ENCODE data around the gene CLEC20A.
"Not testable (repeated sequence)": the region's sequence is repeated elsewhere in the genome, so short reads cannot be mapped to it uniquely, and the experiment has no call there.

The CLEC20A gene

DNA sequence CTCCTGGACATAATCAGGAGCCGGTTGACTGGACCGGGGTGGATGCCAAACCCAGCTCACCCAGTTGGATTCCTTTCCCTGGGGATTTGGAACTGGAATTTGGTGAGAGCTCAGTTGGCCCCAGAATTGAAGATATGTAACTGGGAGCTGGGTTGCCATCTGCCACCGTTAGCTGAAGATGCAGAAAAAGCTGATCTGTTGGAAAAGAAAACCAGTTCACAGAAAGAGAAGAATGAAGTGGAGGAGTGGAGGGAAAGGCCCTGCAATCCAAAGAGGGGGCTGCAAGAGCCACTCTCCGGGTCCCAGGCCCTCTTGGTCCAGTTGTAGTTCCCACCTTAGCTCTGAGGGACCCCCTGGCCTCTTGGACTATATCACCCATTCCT, 32.2 kb upstream of the CLEC20A start:
- DNase-seq, result no peak

DNA sequence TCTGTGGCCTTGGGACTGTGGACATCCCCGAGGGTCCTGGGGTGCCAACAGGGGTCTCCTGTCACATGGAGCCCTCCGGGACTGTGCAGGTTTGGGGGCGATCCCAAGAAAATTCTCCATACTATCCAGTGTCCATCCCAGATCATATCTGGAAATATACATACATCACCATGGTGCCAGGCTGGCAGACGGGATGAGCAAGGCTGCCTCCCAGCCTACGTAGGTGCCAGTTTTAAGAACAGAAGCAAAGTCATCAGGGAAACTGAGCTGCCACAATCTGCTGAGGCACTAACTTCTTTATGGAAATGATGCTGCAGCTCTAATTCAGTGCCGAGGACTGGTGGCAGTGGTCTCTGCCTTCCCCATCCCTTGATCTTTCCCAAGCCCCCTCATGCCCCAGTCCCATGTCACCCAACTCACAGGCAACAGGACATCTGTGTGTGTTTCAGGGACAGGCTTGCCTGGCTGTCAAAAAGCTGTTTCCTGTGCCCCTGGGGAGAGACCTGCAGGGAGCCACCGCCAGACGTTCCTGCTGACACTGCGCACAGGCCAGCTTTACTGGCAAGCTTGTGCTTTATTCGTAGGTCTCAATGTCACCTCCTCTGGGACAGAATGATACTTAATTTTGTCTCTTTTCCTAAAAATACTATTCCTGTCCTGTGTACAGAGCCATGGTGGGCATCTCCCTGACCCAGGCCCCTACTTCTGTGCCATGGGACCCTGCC, 31.6 kb upstream of the CLEC20A start:
- no peak for DNase-seq

GRCh38 chr1:178527117-178527516, 30.4 kb upstream of the CLEC20A start:
- DNase-seq, result no peak

DNA sequence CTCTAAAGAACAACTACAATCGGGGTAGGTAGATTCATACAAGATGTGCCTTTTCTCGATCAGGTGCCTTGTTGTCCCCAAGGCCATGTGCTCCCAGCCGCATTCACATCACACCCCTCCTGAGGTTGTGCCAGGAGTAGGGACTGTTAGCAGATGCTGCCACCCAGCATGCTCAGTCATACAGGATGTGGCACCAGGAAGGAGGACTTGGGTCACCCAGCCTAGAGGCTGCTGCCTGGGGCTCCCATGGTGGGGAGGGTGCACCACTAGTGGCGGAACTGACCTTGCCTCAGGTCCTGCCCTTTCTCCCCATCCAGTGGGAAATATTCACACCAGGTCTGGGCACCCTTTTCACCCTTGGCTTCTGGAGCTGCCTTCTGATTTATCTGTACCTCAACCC, 24.5 kb upstream of the CLEC20A start:
- DNase-seq, result no peak

DNA sequence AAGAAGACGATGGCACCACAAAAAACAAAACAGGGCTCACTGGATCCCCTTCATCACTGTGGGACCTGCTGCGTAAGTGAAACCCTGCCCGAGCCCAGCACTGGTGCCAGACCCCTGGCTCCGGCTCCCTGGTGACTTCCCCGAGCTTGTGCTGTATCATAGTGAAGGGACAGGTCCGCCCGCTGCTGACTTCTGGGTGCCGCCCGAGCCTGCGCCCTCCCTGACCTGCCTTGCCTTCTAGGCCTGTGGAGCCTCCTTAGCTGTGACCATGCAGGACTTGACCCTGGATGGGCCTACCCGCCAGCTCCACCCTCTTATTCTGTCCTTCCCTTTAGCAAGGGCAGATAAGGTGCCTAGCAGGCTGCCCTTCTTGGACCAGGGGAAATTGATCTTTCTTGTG, 24.0 kb upstream of the CLEC20A start:
- DNase-seq, result no peak

GRCh38 chr1:178518894-178519293, 22.1 kb upstream of the CLEC20A start:
- no peak for DNase-seq

DNA sequence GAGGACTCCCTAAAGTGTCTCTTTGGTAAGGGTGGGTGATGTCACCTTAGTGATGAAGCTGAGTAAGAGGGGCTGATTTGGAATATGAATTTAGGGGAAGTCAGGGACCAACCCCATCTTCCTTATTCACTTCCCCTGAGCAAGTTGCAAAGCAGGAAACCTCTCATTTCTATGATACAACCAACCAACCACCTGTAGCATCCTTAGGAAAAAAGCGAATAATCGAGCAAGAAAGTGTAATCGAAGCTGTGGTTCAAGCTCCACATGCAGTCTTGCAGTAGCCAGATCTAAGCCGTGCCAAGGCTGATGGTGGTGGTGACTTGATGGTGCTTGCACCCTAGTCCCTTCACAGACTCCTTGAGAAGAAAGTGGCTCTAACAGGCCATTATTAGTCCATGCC, 19.3 kb upstream of the CLEC20A start:
- no peak for DNase-seq

GRCh38 chr1:178513278-178513983, 16.7 kb upstream of the CLEC20A start:
- no peak for DNase-seq

- no peak for DNase-seq
Observed at GRCh38 chr1:178512566-178513277, 16.0 kb upstream of the CLEC20A start, which contains the start of gene TEX35. Gene TEX35 (plus strand): TSS chr1:178513109. CDS start chr1:178513189, 80 bp downstream.

DNA sequence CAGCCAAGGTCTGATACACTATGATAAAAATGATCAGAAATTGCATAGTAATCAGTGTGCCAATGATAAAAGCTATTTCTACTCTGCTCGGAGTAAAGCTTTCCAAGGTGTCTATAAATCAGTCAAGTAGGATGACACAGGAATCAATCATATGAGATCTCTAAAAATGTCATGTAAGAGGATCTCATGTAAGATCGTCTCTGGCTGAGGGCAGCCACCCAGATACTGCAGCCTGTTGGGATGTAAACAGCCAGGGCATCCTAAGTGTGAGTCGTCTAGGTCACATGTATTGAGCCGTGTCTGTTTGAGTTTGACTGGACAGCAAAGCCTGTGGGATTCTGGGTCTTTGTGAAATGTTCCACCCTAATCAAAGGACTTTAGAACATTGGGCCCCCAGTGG, 13.4 kb upstream of the CLEC20A start:
- DNase-seq, result no peak

DNA sequence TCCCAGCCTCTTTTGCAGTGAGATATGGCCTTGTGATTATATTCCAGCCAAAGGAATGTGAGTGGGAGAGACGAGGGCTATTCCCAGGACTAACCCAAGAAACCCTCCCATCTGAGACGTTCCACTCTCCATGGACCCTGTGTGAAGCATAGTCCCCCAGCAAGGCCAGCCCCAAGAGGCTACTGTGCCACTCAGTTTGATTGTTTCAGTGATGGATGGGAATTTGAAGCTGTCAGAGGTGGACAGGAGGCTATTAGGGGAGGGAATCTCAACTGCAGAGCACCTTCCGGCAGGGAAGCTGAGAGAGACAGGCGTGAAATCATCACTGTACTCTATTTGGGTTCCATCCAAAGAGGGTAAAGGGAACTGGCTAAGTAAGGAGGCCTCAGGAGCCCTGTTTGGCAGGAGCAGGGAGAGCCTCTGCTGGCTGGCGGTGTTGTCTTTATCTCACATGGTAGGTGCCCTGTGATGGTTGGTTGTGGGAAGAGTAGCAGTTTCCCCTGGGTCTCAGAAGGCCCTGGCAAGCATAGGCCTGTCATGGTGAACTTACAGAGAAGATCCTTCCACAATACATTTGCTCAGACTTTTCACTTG, 12.7 kb upstream of the CLEC20A start:
- no peak for DNase-seq

- no peak for DNase-seq
Observed at GRCh38 chr1:178506669-178507068, 9.9 kb upstream of the CLEC20A start.

DNA sequence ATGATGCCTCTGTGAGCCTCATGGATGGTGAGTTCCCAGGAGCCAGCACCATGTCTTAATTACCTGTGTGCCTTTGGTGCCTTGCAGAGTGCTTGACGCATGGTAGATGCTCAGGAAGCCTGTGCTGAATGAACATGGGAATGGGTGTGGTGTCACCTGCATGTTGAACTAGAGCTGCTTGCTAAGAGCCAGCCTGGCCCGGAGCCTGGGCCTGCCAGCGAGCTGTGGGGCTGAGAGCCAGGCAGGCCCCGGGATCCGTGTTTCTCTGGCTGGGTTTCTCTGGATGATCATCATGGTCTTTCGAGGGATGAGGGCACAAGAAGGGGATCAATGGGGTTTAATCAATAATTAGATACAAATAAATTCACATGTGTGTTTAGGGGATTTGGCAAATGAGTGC, 9.4 kb upstream of the CLEC20A start:
- DNase-seq, result no peak

GRCh38 chr1:178504286-178504685, 7.5 kb upstream of the CLEC20A start:
- DNase-seq, result no peak

DNA sequence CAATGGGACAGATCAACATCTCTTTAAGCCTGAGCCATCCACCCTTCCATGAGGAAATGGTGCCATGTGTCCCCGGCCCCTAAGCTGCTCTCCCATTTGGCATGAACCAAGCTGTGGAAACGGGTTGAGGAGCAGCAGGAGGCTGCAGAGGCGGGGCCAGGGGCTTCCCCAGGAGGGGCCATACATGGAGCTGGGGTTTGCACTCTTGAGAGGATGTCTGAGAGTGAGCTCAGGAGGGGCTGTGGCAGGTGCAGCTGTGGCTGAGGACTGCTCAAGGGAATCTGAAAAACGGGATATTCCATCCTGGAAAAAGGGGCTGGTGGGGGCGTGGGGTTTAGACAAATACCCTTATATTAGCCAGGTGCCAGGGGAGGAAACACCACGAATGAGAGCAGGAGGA, 7.1 kb upstream of the CLEC20A start:
- DNase-seq, result no peak

- not testable (repeated sequence) for DNase-seq
Observed at GRCh38 chr1:178503316-178503715, 6.6 kb upstream of the CLEC20A start.

GRCh38 chr1:178502856-178503255, 6.1 kb upstream of the CLEC20A start:
- DNase-seq, result no peak

DNA sequence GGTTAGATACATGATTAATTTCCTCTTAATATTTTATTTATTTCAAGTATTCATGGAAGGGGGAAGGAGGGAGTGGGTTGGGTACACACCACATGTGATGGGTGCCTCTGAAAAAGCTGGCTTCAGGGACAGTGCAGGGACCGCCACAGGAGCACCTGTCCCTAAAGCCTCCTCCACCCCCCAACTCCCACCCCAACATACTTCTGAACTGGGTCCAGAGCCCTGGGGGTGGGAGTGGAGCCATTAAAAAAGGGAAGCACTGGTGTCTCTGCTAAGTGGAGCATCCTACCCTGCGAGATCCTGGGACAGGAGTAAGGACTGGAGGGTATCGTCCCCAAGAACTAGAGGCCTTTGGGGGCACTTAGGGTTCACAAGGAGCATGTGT, 5.6 kb upstream of the CLEC20A start:
- DNase-seq, result no peak

GRCh38 chr1:178501705-178502329, 5.1 kb upstream of the CLEC20A start:
- peak; percentile 70 for DNase-seq

GRCh38 chr1:178500936-178501554, 4.3 kb upstream of the CLEC20A start:
- no peak for DNase-seq

DNA sequence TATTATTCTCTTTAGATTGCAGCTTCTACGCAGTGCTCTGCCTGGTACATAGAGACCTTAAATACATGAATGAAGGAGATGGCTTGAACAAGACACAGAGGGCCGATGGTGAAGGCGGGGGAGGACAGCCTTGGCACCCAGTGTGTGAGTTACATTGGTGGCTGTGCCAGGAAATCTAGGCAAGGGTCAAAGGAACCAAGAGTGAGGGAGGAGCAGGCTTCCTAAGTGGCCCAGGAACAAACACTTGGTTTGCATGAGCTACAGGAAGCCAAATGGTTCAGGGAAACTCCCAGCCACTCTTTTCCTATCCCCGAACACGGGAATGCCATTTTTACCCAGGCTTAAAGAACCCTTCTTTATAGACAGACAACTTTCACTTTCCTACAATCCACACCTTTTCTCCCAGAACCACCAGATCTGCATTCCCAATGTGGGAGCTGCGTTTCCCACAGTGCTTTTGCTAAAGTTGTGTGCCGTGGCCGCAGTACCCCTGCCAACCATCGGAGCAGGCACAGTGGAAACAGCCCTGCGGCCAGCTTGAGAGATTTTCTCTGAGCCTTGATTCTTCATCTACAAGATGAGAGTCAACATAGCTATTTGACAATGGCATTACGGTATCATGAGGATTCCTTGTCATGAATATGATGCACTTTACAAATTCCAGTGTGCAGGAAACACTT, 3.5 kb upstream of the CLEC20A start:
- no peak for DNase-seq
